Measurements from ENCODE around the gene ZMYM2.

DNA sequence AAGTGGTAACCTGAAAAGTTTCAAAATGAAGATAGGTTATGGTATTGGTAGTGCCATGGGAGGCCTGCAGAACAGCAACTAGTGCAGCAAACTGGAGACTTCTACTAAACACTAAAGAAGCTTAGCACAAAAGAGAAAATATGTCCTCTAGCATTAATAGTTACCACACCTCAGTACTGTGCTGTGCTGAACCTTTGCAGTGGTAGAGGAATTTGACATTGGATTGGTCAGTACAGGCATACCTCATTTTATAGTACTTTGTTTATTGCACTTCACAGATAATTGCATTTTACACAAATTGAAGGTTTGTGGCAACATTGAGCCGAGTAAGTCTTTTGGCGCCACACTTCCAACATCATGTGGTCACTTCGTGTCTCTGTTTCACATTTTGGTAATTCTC is 40.4 kb downstream of the ZMYM2 start:
- no peak for TF ChIP-seq CTCF (conservative IDR thresholded peaks at IDR 0.05; ENCODE audit: low read depth in 2 of 2)
- no peak for TF ChIP-seq JUNB (IDR thresholded peaks at IDR 0.05; ENCODE audit: unreplicated experiment)
- TF ChIP-seq REST (IDR thresholded peaks at IDR 0.05; ENCODE audit: unreplicated experiment): no peak
- no peak for TF ChIP-seq POLR2AphosphoS5 (IDR thresholded peaks at IDR 0.05; ENCODE audit: low read depth)
- TF ChIP-seq EZH2phosphoT487 (IDR thresholded peaks at IDR 0.05; ENCODE audit: unreplicated experiment): no peak
- no peak for TF ChIP-seq EZH2 (IDR thresholded peaks at IDR 0.05; ENCODE audit: low read depth, unreplicated experiment)
- TF ChIP-seq ZNF114 (CRISPR knock-in tag; IDR thresholded peaks at IDR 0.05): no peak
- no peak for TF ChIP-seq CREB1 (CRISPR knock-in tag; IDR thresholded peaks at IDR 0.05; ENCODE audit: low read depth)

All from GM23338 (cell line).